Smooth muscle cell (in vitro differentiated cells): ENCODE results near the gene KCNG2. TPM values are rescaled to one million over a fixed set of nuclear protein-coding genes. Genes with fewer than 3 reads are reported as not detected.

ENCODE experiments used
- DNase-seq: peaks from one replicate; lab custom pipeline; 2025; ENCODE audit not compliant: unreplicated experiment; lab: John Stamatoyannopoulos, UW
- H2AFZ ChIP-seq: fragments of 200-600 bp; sonication (generic); 2 replicates; pipeline ENCODE4 v1.6.0; 2016; ENCODE audit warnings: antibody characterized with exemption, low read depth, mild to moderate bottlenecking
- H3F3A ChIP-seq: fragments of 200-600 bp; sonication (generic); 2 replicates; pipeline ENCODE4 v1.6.0; 2017; ENCODE audit warnings: antibody characterized with exemption, low read depth
- H3K27ac ChIP-seq: fragments of 200-600 bp; sonication (generic); 2 replicates; pipeline ENCODE4 v1.5.1; 2016; ENCODE audit warnings: low read depth, mild to moderate bottlenecking
- H3K27me3 ChIP-seq: fragments of 200-600 bp; sonication (generic); 2 replicates; pipeline ENCODE4 v1.6.1; 2016; ENCODE audit warnings: low read depth, mild to moderate bottlenecking
- H3K36me3 ChIP-seq: fragments of 200-600 bp; sonication (generic); 2 replicates; pipeline ENCODE4 v1.5.1; 2016; ENCODE audit warnings: low read depth
- H3K4me1 ChIP-seq: fragments of 200-600 bp; sonication (generic); 2 replicates; pipeline ENCODE4 v1.5.1; 2016; ENCODE audit warnings: low read depth
- H3K4me2 ChIP-seq: fragments of 200-600 bp; sonication (generic); 2 replicates; pipeline ENCODE4 v1.6.0; 2016; ENCODE audit warnings: mild to moderate bottlenecking
- H3K4me3 ChIP-seq: fragments of 200-600 bp; sonication (generic); 2 replicates; pipeline ENCODE4 v1.5.1; 2016; ENCODE audit warnings: mild to moderate bottlenecking
- H3K79me2 ChIP-seq: fragments of 200-600 bp; sonication (generic); 2 replicates; pipeline ENCODE4 v1.6.0; 2016; ENCODE audit warnings: low read depth, mild to moderate bottlenecking
- H3K9ac ChIP-seq: fragments of 200-600 bp; sonication (generic); 2 replicates; pipeline ENCODE4 v1.6.0; 2016; ENCODE audit warnings: low read depth
- H3K9me3 ChIP-seq: fragments of 200-600 bp; sonication (generic); replicated peaks from 2 replicates; pipeline ENCODE4 v1.5.1; 2016; ENCODE audit warnings: low read depth
- H4K20me1 ChIP-seq: fragments of 200-600 bp; sonication (generic); 2 replicates; pipeline ENCODE4 v1.6.0; 2016; ENCODE audit warnings: low read depth
- WGBS: methylation state at CpG from one replicate; pipeline ENCODE4 v1.1.7; 2016; ENCODE audit warnings: low lambda C conversion rate; 5-methylcytosine and 5-hydroxymethylcytosine counted together
- polyA plus RNA-seq: library from polyadenylated mRNA; unstranded; fragments of >200 nt; fragmentation: Nextera tagmentation; extraction: Ambion mirVana; gene quantifications from 2 replicates; pipeline ENCODE4 v1.2.1, GENCODE V29; 2016
- total RNA-seq: library from RNA; depleted of rRNA; stranded (reverse); fragments of >200 nt; gene quantifications from 2 replicates; pipeline ENCODE4 v1.2.3, GENCODE V29; 2014
- TF ChIP-seq, protein P1 (sequence below): fragments of 200-600 bp; sonication (generic); IDR thresholded peaks from 2 replicates; pipeline ENCODE4 v1.5.1; 2017; ENCODE audit warnings: borderline replicate concordance, mild to moderate bottlenecking, antibody characterized with exemption; ENCODE audit not compliant: insufficient read depth, poor library complexity, severe bottlenecking

Gene KCNG2
- total and polyA plus RNA-seq, 2 experiments from 2014 or later = 0.17 TPM; not detected in 1

DNA sequence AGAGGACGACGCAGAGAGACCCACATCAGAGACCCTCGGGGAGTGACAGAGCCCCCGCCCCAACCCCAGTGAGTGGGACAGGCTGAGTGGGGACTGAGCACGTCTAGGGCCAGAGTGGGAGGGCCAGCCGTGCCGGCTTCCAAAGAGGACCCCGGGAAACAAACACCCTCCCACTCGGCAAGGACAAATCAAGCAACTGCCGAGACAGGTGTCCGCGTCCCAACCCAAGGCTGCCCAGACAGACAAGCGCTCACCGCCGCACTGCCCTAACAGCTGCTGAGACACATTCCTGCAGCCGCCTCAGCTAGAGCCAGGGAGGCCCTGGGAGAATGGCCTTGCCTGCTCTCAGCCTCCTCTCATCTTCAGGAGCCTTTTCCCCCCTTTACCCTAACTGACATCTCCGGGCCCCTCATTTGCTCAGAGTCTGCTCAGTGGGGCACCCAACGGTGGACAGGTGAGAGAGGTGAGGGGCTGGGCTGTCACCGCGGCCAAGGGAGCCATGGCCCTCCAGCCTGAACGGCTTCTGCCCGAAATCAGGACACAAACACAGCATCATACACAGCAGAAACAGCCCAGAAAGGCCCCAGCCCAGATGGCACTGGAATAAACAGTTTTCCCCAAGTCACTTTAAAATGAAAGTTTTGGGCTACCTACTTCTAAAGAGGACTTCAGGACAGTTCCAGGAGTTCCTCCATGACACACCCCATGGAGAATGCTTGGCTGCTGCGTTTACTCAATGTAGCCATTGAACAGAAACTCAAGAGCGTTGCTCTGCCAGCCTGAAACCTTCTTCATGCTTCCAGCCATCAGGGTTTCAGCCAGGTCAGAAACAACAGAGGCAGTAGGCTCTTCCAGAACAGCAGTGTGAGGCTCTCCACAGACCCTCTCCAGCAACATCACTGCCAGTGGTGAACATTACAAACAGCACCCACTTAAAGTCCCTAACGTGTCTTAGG is 130.1 kb downstream of the KCNG2 start:
- 94% methylated on average over 25 of the region's 25 CpGs for WGBS
- Histone ChIP-seq H3F3A (no peaks in the 10 kb centered on the region), H3K27ac (no peak overlapping the region), H3K4me3 (no peak overlapping the region), H3K27me3 (no peaks in the 10 kb centered on the region), H2AFZ (no peak overlapping the region), H4K20me1 (peaks cover 43% of the 10 kb centered on the region), H3K9ac (no peak overlapping the region), H3K4me2 (no peak overlapping the region), H3K9me3 (peaks cover 12% of the 10 kb centered on the region), H3K79me2 (peaks cover 53% of the 10 kb centered on the region), H3K36me3 (peaks cover 22% of the 10 kb centered on the region), H3K4me1 (peaks cover 4% of the 10 kb centered on the region)
- DNase-seq = no peak
- TF ChIP-seq, protein P1, sequence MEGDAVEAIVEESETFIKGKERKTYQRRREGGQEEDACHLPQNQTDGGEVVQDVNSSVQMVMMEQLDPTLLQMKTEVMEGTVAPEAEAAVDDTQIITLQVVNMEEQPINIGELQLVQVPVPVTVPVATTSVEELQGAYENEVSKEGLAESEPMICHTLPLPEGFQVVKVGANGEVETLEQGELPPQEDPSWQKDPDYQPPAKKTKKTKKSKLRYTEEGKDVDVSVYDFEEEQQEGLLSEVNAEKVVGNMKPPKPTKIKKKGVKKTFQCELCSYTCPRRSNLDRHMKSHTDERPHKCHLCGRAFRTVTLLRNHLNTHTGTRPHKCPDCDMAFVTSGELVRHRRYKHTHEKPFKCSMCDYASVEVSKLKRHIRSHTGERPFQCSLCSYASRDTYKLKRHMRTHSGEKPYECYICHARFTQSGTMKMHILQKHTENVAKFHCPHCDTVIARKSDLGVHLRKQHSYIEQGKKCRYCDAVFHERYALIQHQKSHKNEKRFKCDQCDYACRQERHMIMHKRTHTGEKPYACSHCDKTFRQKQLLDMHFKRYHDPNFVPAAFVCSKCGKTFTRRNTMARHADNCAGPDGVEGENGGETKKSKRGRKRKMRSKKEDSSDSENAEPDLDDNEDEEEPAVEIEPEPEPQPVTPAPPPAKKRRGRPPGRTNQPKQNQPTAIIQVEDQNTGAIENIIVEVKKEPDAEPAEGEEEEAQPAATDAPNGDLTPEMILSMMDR = no peak

DNA sequence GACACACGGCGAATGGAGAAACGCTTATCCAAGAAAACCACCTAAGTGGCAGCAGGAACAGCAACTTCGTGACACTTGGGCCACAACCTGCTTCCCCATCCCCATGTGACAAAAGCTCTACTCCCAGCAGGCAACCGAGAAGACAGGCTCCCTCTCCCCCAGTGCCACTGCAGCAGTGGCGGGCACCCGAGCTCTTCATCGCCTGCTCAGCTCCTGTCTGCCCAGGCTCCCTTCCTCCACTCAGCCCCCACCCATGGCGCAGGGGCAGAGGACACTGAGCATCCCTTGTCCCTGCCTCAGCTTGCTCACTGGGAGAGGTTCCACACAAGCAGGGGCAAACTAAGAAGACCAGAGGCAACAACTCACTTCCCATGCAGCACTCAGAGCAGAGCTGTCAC is 130.8 kb downstream of the KCNG2 start:
- DNase-seq = no peak
- no peaks in the 10 kb centered on the region for H3F3A ChIP-seq
- H3K79me2 ChIP-seq = peaks cover 59% of the 10 kb centered on the region
- H3K4me3 ChIP-seq = no peak overlapping the region
- peaks cover 14% of the 10 kb centered on the region for H3K9me3 ChIP-seq
- H3K4me2 ChIP-seq = no peak overlapping the region
- peaks cover 43% of the 10 kb centered on the region for H4K20me1 ChIP-seq
- no peaks in the 10 kb centered on the region for H3K27me3 ChIP-seq
- H3K9ac ChIP-seq = no peak overlapping the region
- no peak overlapping the region for H2AFZ ChIP-seq
- H3K36me3 ChIP-seq = peaks cover 22% of the 10 kb centered on the region
- WGBS = 95% methylated on average over 9 of the region's 9 CpGs
- H3K4me1 ChIP-seq = peaks cover 4% of the 10 kb centered on the region
- H3K27ac ChIP-seq = no peak overlapping the region
- TF ChIP-seq, protein P1 = no peak

DNA sequence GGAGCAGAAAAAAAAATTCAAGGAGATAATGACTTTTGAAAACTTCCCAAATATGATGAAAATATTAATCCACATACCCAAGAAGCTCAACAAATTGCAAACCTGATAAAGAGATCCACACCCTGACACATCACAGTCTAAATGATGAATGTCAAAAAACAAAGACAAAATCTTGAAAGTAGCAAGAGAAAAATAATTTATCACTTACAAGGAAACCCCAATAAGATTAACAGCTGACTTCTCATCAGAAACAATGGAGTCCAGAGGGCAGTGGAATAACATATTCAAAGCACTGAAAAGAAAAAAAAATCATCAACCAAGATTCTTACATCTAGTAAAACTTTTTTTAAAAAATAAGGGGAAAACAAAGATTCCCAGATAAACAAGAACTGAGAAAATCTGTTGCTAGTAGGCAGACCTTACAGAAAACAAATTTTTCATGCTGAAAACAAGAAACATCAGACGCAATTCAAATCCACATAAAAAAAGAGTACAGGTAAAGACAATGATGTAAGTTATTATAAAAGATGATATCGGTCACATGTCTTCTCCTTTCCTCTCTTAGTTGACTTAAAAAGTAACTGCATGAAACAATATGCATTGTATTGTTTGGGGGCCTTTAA is 132.4 kb downstream of the KCNG2 start:
- H3K27ac ChIP-seq = no peak overlapping the region
- no peak for DNase-seq
- H2AFZ ChIP-seq = no peak overlapping the region
- no peaks in the 10 kb centered on the region for H3K27me3 ChIP-seq
- peaks cover 4% of the 10 kb centered on the region for H3K4me1 ChIP-seq
- H4K20me1 ChIP-seq = peaks cover 40% of the 10 kb centered on the region
- peaks cover 22% of the 10 kb centered on the region for H3K36me3 ChIP-seq
- H3F3A ChIP-seq = no peaks in the 10 kb centered on the region
- TF ChIP-seq, protein P1 = no peak
- peaks cover 74% of the 10 kb centered on the region for H3K79me2 ChIP-seq
- peaks cover 14% of the 10 kb centered on the region for H3K9me3 ChIP-seq
- no peak overlapping the region for H3K9ac ChIP-seq
- H3K4me3 ChIP-seq = no peak overlapping the region
- no peak overlapping the region for H3K4me2 ChIP-seq
- 92% methylated on average over 2 of the region's 2 CpGs for WGBS
